ENCODE measurements around the gene CADM4. TPM values are rescaled to one million over a fixed set of nuclear protein-coding genes. Genes with fewer than 3 reads are reported as not detected.

The CADM4 gene
- total and polyA plus RNA-seq, 2 of the 8 experiments (the other 6 are each of a cell fraction or from before 2014, with no cell fraction given) = 13.5 to 25.0 TPM

DNA sequence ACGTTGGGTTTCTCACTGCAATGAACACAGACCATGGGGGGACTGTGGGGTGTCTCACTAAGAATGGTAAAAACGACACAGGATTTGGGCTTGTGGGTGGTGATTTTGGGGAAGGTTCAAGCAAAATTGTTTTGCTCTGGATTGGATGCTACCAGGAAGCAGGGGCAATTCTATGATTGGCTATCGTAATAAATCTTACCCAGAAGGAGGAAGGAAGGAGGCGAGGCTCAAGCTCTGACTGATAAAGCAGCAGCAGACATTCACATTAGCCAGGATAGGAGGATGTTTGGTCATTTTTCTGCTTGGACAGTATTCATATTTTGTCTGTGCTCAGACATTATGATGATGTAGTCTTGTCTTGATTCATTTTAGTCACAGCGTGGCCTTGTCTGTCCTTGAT lies 41.8 kb downstream of the CADM4 start:
- H2AFZ ChIP-seq (ENCODE audit: low read length) = no peak overlapping the region
- H3K23me2 ChIP-seq (ENCODE audit: low read depth, low read length) = peaks cover 16% of the 10 kb centered on the region; the same call in 1 of the 2 replicates
- H3K4me3 ChIP-seq (ENCODE audit: extremely low read depth in 1 of 4, insufficient read depth in 2 of 4, low read depth in 3 of 4, low read length in 4 of 4) = peak overlapping the region in 1 of 4 experiments; percentile 82; a peak in 3 of 8 replicates
- no peak overlapping the region for H2AK5ac ChIP-seq (ENCODE audit: low read depth, low read length)
- no peak overlapping the region for H3K56ac ChIP-seq (replicated peaks; ENCODE audit: insufficient read length, low read depth, low read length)
- peaks cover 5 to 20% of the 10 kb centered on the region in 2 experiments for H3K79me2 ChIP-seq (ENCODE audit: control insufficient read depth in 1 of 2, insufficient read depth in 2 of 2, low read length in 2 of 2)
- H3K4me1 ChIP-seq (replicated peaks in 1 of 4; ENCODE audit: control insufficient read depth in 3 of 4, insufficient read depth in 4 of 4, low read length in 3 of 4) = peaks cover 2 to 6% (median 3%) of the 10 kb centered on the region in 4 experiments; a peak in 6 of 7 replicates
- H3K4me2 ChIP-seq (ENCODE audit: insufficient read depth in 1 of 2, low read depth in 2 of 2, low read length in 2 of 2) = peak overlapping the region; percentile 89 to 91; a peak in 3 of 4 replicates
- H2BK15ac ChIP-seq (ENCODE audit: low read length) = no peak overlapping the region
- FAIRE-seq (no peak), DNase-seq (ENCODE audit: low read depth in 1 of 2, low spot score in 2 of 2) (no peak)
- H3K9me3 ChIP-seq (ENCODE audit: insufficient read depth in 2 of 2, low read depth in 1 of 2, low read length in 1 of 2) = no peaks in the 10 kb centered on the region
- CTCF ChIA-PET (ENCODE audit: partially characterized antibody) = interaction anchor here (0.5 to 6.5 kb wide), 9 partner anchors 10 to 942 kb away, joined by 3 to 92 read pairs (median 4); partner anchors contain the start of gene ZNF575
- H2BK12ac ChIP-seq (ENCODE audit: low read depth, low read length) = no peak overlapping the region
- H2BK120ac ChIP-seq (replicated peaks; ENCODE audit: low read depth, low read length) = no peak overlapping the region
- no peak overlapping the region; a peak in 1 of 7 replicates for H3K9ac ChIP-seq (replicated peaks in 1 of 4; ENCODE audit: extremely low read depth in 1 of 4, low read depth in 3 of 4, low read length in 3 of 4)
- H3K18ac ChIP-seq (ENCODE audit: extremely low read depth, low read length) = no peak overlapping the region
- no peak overlapping the region for H3K23ac ChIP-seq (ENCODE audit: insufficient read length)
- no peak overlapping the region for H3K14ac ChIP-seq (ENCODE audit: insufficient read length)
- 77% methylated on average over 5 of the region's 5 CpGs; no CpG with 5 or more reads in 1 of the 2 experiments for WGBS, 2 experiments (ENCODE audit: extremely low coverage in 1 of 2, insufficient coverage in 1 of 2, insufficient read length in 1 of 2, insufficient replicate concordance in 2 of 2, low coverage in 1 of 2, low lambda C conversion rate in 2 of 2, missing lambda C conversion rate in 1 of 2)
- no peak overlapping the region for H2BK5ac ChIP-seq (ENCODE audit: low read depth, low read length)
- no peak overlapping the region for H3K4ac ChIP-seq (replicated peaks; ENCODE audit: insufficient read length, low read depth, low read length)
- H4K8ac ChIP-seq (ENCODE audit: extremely low read depth, insufficient read depth, low read length) = no peak overlapping the region
- H3K36me3 ChIP-seq (ENCODE audit: control insufficient read depth in 2 of 4, insufficient read depth in 4 of 4, low read length in 3 of 4) = peaks cover 5 to 13% (median 11%) of the 10 kb centered on the region in 4 experiments; a peak in 6 of 8 replicates
- peaks cover 7% of the 10 kb centered on the region for H3K79me1 ChIP-seq (ENCODE audit: low read depth, low read length)
- no peak for TF ChIP-seq BRCA1 (IDR thresholded peaks at IDR 0.05; ENCODE audit: low read depth, low read length)
- TF ChIP-seq EGR1 (IDR thresholded peaks at IDR 0.05; ENCODE audit: borderline replicate concordance, low read depth, low read length) = no peak
- no peak for TF ChIP-seq TAF1 (IDR thresholded peaks at IDR 0.05; ENCODE audit: low read depth, low read length)
- TF ChIP-seq, protein P1, sequence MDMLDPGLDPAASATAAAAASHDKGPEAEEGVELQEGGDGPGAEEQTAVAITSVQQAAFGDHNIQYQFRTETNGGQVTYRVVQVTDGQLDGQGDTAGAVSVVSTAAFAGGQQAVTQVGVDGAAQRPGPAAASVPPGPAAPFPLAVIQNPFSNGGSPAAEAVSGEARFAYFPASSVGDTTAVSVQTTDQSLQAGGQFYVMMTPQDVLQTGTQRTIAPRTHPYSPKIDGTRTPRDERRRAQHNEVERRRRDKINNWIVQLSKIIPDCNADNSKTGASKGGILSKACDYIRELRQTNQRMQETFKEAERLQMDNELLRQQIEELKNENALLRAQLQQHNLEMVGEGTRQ (IDR thresholded peaks at IDR 0.05; ENCODE audit: low read length) = no peak
- no peak for TF ChIP-seq CTBP2 (IDR thresholded peaks at IDR 0.05; ENCODE audit: borderline replicate concordance, insufficient read depth, insufficient read length, low read length)
- TF ChIP-seq JUND (IDR thresholded peaks at IDR 0.05; ENCODE audit: low read length) = no peak
- no peak overlapping the region for H2BK20ac ChIP-seq (ENCODE audit: low read length)
- no peak overlapping the region for H4K91ac ChIP-seq (replicated peaks; ENCODE audit: insufficient read length, low read length)
- H3K27ac ChIP-seq (ENCODE audit: low read depth, low read length) = no peak overlapping the region
- H4K5ac ChIP-seq (ENCODE audit: insufficient read length, low read depth, low read length) = no peak overlapping the region
- no peaks in the 10 kb centered on the region for H3K27me3 ChIP-seq (replicated peaks in 1 of 4; ENCODE audit: control insufficient read depth in 3 of 4, extremely low read depth in 1 of 4, insufficient read depth in 3 of 4, low read length in 3 of 4)
- POLR2A ChIA-PET (ENCODE audit: partially characterized antibody) = interaction anchor here (0.8 to 3.9 kb wide), 8 partner anchors 9 to 55 kb away, joined by 3 to 36 read pairs (median 3); partner anchors contain the start of genes PINLYP, XRCC1 and ZNF428
- H4K20me1 ChIP-seq (replicated peaks in 1 of 2; ENCODE audit: control insufficient read depth in 1 of 2, insufficient read depth in 2 of 2, low read length in 2 of 2) = peaks cover 0 to 3% of the 10 kb centered on the region in 2 experiments
